Stimulated activated CD8-positive, alpha-beta memory T cell treated with anti-CD3 and anti-CD28 coated beads, Interleukin-7, amount 100 ng/mL, for 24 hours (primary cell): ENCODE measurements around the gene SLC4A4.

Source experiments
- DNase-seq: peaks from one replicate; pipeline ENCODE4 v3.0.0-alpha.2; 2020; ENCODE audit warnings: low read depth

Gene SLC4A4

GRCh38 chr4:71338846-71339593 is at the start of gene SLC4A4:
Gene SLC4A4 (plus strand): TSS chr4:71339020.
- DNase-seq: no peak

- no peak for DNase-seq
Observed at GRCh38 chr4:71290074-71290473, 48.7 kb upstream of the SLC4A4 start.

GRCh38 chr4:71290476-71290875 is 48.3 kb upstream of the SLC4A4 start:
- no peak for DNase-seq

- DNase-seq: no peak
Observed at GRCh38 chr4:71292228-71292627, 46.6 kb upstream of the SLC4A4 start.

GRCh38 chr4:71293705-71294104 is 45.1 kb upstream of the SLC4A4 start:
- no peak for DNase-seq

GRCh38 chr4:71294301-71294700 is 44.5 kb upstream of the SLC4A4 start:
- DNase-seq: no peak

GRCh38 chr4:71296945-71297344 is 41.9 kb upstream of the SLC4A4 start:
- no peak for DNase-seq

- DNase-seq: no peak
Observed at GRCh38 chr4:71300362-71300761, 38.5 kb upstream of the SLC4A4 start.

- DNase-seq: no peak
Observed at GRCh38 chr4:71300964-71301363, 37.9 kb upstream of the SLC4A4 start.

GRCh38 chr4:71303287-71303686 is 35.5 kb upstream of the SLC4A4 start:
- DNase-seq: no peak

- no peak for DNase-seq
Observed at GRCh38 chr4:71303850-71304249, 35.0 kb upstream of the SLC4A4 start.

GRCh38 chr4:71304289-71304850 is 34.5 kb upstream of the SLC4A4 start:
- no peak for DNase-seq

- DNase-seq: no peak
Observed at GRCh38 chr4:71307729-71308128, 31.1 kb upstream of the SLC4A4 start.

- DNase-seq: no peak
Observed at GRCh38 chr4:71322425-71322824, 16.4 kb upstream of the SLC4A4 start.

- no peak for DNase-seq
Observed at GRCh38 chr4:71333368-71333767, 5.5 kb upstream of the SLC4A4 start.

- no peak for DNase-seq
Observed at GRCh38 chr4:71333960-71334359, 4.9 kb upstream of the SLC4A4 start.

- no peak for DNase-seq
Observed at GRCh38 chr4:71334465-71334882, 4.3 kb upstream of the SLC4A4 start.

- DNase-seq: no peak
Observed at GRCh38 chr4:71343670-71344466, 5.0 kb downstream of the SLC4A4 start.

- DNase-seq: no peak
Observed at GRCh38 chr4:71346710-71347109, 7.9 kb downstream of the SLC4A4 start.

GRCh38 chr4:71348586-71348985 is 9.8 kb downstream of the SLC4A4 start:
- no peak for DNase-seq

GRCh38 chr4:71355045-71355444 is 16.2 kb downstream of the SLC4A4 start:
- no peak for DNase-seq

GRCh38 chr4:71355971-71356370 is 17.2 kb downstream of the SLC4A4 start:
- DNase-seq: no peak
